Keratinocyte (primary cell): ENCODE data around the gene CD2AP. TPM values are rescaled to one million over a fixed set of nuclear protein-coding genes. Genes with fewer than 3 reads are reported as not detected.

ENCODE experiments used
- DNase-seq: peaks from one replicate; pipeline ENCODE4 v3.0.0-alpha.2; 2011; ENCODE audit warnings: low read depth, missing footprints, low spot score
- FAIRE-seq: peaks from 2 replicates; lab custom pipeline; 2011; peaks lifted over from hg19 to GRCh38; lab: Jason Lieb, UNC
- H2AFZ ChIP-seq: 2 replicates; pipeline ENCODE4 v1.6.0; 2012; ENCODE audit warnings: low read length, control low read depth, inconsistent platforms; ENCODE audit not compliant: control insufficient read depth
- H3K27ac ChIP-seq: 2 replicates; pipeline ENCODE4 v1.5.1; 2011; ENCODE audit warnings: low read length; ENCODE audit not compliant: control insufficient read depth, insufficient read depth
- H3K27me3 ChIP-seq: 3 replicates; pipeline ENCODE4 v1.6.0; 2011; ENCODE audit warnings: low read length; ENCODE audit not compliant: control insufficient read depth, insufficient read depth; ENCODE audit errors: extremely low read depth
- H3K36me3 ChIP-seq, 2 experiments: 2 replicates in 1 of 2; 3 replicates in 1 of 2; pipeline ENCODE4 v1.5.1; 2011; ENCODE audit warnings: low read length in 2 of 2, mild to moderate bottlenecking in 1 of 2; ENCODE audit not compliant: control insufficient read depth in 2 of 2, insufficient read depth in 2 of 2; ENCODE audit errors: extremely low read depth in 1 of 2
- H3K4me1 ChIP-seq: 3 replicates; pipeline ENCODE4 v1.5.1; 2011; ENCODE audit warnings: low read length; ENCODE audit not compliant: control insufficient read depth, insufficient read depth; ENCODE audit errors: extremely low read depth
- H3K4me2 ChIP-seq: 3 replicates; pipeline ENCODE4 v1.6.0; 2011; ENCODE audit warnings: low read depth, low read length; ENCODE audit not compliant: control insufficient read depth, insufficient read depth; ENCODE audit errors: extremely low read depth
- H3K4me3 ChIP-seq, 3 experiments: fragments of 200-600 bp in 1 of 3; sonication (generic) in 1 of 3; 2 replicates in 2 of 3; 3 replicates in 1 of 3; pipeline ENCODE4 v1.5.1; 2011 to 2016; ENCODE audit warnings: low read length in 3 of 3, mild to moderate bottlenecking in 3 of 3, control low read depth in 2 of 3, inconsistent platforms in 1 of 3, low read depth in 1 of 3, mixed read lengths in 1 of 3, mixed run types in 1 of 3, moderate library complexity in 1 of 3; ENCODE audit not compliant: control insufficient read depth in 2 of 3, insufficient read depth in 2 of 3; ENCODE audit errors: extremely low read depth in 1 of 3
- H3K79me2 ChIP-seq: 2 replicates; pipeline ENCODE4 v1.6.0; 2012; ENCODE audit warnings: low read length; ENCODE audit not compliant: control insufficient read depth, insufficient read depth
- H3K9ac ChIP-seq: 3 replicates; pipeline ENCODE4 v1.6.0; 2011; ENCODE audit warnings: low read length; ENCODE audit not compliant: control insufficient read depth, insufficient read depth; ENCODE audit errors: extremely low read depth
- H3K9me1 ChIP-seq: 3 replicates; pipeline ENCODE4 v1.6.0; 2011; ENCODE audit warnings: low read length; ENCODE audit not compliant: control insufficient read depth, insufficient read depth; ENCODE audit errors: extremely low read depth
- H3K9me3 ChIP-seq: 2 replicates; pipeline ENCODE4 v1.5.1; 2012; ENCODE audit warnings: low read depth, low read length; ENCODE audit not compliant: control insufficient read depth
- H4K20me1 ChIP-seq: 3 replicates; pipeline ENCODE4 v1.6.0; 2011; ENCODE audit warnings: low read length; ENCODE audit not compliant: control insufficient read depth, insufficient read depth; ENCODE audit errors: extremely low read depth
- CTCF ChIP-seq, 3 experiments: IDR thresholded peaks in 1 of 3; conservative IDR thresholded peaks in 1 of 3; optimal IDR thresholded peaks in 1 of 3; 2 replicates in 2 of 3; 3 replicates in 1 of 3; pipeline versions ENCODE3 to v1.5.1; 2011; ENCODE audit warnings: low read length in 3 of 3, mild to moderate bottlenecking in 3 of 3, moderate library complexity in 2 of 3, control low read depth in 1 of 3, inconsistent platforms in 1 of 3; ENCODE audit not compliant: insufficient read depth in 2 of 3; ENCODE audit errors: extremely low read depth in 1 of 3
- EZH2 ChIP-seq: IDR thresholded peaks from one replicate; pipeline ENCODE4 v1.6.1; 2012; ENCODE audit warnings: inconsistent platforms, mild to moderate bottlenecking, low read length, moderate library complexity
- dilution Hi-C: fragments of 300-500 bp; cut with MboI; formaldehyde crosslinking; loops from one replicate; pipeline ENCODE4 v1.7.0; 2020; ENCODE audit warnings: low sequenced_read_pairs; ENCODE audit not compliant: extremely low pct_ligation_motif_present
- polyA plus RNA-seq, 5 experiments: library from polyadenylated mRNA; depleted of rRNA in 3 of 5; stranded (reverse) in 3 of 5; stranded (forward) in 1 of 5; unstranded in 1 of 5; fragments of >200 nt; gene quantifications; 1 replicate in 1 of 5; 2 replicates in 3 of 5; 3 replicates in 1 of 5; pipeline versions ENCODE4 v1.2.1 to v1.2.3, GENCODE V29; 2011 to 2012; ENCODE audit warnings: missing spikeins in 2 of 5, low read depth in 1 of 5, low replicate concordance in 1 of 5

The CD2AP gene
- polyA plus RNA-seq, 1 donor (not counting 4 experiments of a cell fraction or from before 2014, with no cell fraction given), result 23.9 TPM

- FAIRE-seq (no peak), DNase-seq (no peak)
- Histone ChIP-seq H3K27me3 (no peaks in the 10 kb centered on the region), H3K4me1 (no peaks in the 10 kb centered on the region), H2AFZ (no peak overlapping the region), H4K20me1 (no peaks in the 10 kb centered on the region), H3K9me3 (no peaks in the 10 kb centered on the region), H3K36me3 (no peaks in the 10 kb centered on the region), H3K79me2 (no peaks in the 10 kb centered on the region), H3K4me2 (no peak overlapping the region), H3K27ac (no peak overlapping the region), H3K4me3 (no peak overlapping the region), H3K9me1 (no peaks in the 10 kb centered on the region), H3K9ac (no peak overlapping the region)
- TF ChIP-seq EZH2 (no peak), CTCF (optimal IDR thresholded peaks at IDR 0.05 in 1 of 3, IDR thresholded peaks at IDR 0.05 in 1 of 3, conservative IDR thresholded peaks at IDR 0.05 in 1 of 3; ENCODE audit: extremely low read depth in 1 of 3, insufficient read depth in 2 of 3, low read length in 3 of 3) (no peak)
- dilution Hi-C loops, result no loop called here
These were observed 22.7 kb upstream of the CD2AP start for GRCh38 chr6:47454713-47455396.

DNA sequence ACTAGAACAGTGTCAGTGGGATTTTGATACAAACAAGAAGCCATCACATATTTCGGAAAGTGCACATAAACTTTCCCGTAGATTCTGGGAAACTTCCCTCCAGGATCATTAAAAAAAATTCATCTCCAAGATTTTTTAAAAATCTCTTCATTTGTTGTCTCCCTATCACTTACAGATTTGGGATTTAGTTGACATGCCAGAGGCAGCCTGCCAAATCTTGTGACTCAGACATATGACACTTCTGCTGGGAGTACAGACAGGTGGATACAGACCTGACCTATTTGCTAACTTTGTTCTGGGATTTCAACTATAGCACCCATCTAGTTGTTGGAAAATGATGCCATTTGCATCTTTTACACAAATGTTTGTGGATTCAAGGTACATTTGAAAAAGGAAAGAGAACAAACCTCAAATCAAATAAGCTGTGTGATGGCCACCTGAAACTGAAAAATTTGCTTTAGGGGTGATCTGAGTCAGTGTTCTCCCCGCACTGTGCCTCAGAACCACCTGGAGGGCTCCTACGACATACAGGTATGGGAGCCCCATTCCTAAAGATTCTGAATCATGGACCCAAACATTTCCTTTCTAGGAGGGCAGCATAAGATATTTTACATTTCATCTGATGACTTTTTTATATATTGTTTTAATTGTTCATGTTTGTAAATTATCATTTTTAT, 21.9 kb upstream of the CD2AP start:
- no peak overlapping the region for H3K4me2 ChIP-seq
- H3K27me3 ChIP-seq, result no peaks in the 10 kb centered on the region
- no peak for TF ChIP-seq EZH2
- no peak for TF ChIP-seq CTCF (optimal IDR thresholded peaks at IDR 0.05 in 1 of 3, IDR thresholded peaks at IDR 0.05 in 1 of 3, conservative IDR thresholded peaks at IDR 0.05 in 1 of 3; ENCODE audit: extremely low read depth in 1 of 3, insufficient read depth in 2 of 3, low read length in 3 of 3)
- H2AFZ ChIP-seq, result no peak overlapping the region
- no peaks in the 10 kb centered on the region for H4K20me1 ChIP-seq
- no peak overlapping the region for H3K27ac ChIP-seq
- H3K4me3 ChIP-seq, result no peak overlapping the region
- dilution Hi-C loops, result no loop called here
- no peak for DNase-seq
- H3K9ac ChIP-seq, result no peak overlapping the region
- no peaks in the 10 kb centered on the region for H3K4me1 ChIP-seq
- no peaks in the 10 kb centered on the region for H3K36me3 ChIP-seq
- H3K9me3 ChIP-seq, result no peaks in the 10 kb centered on the region
- no peaks in the 10 kb centered on the region for H3K9me1 ChIP-seq
- FAIRE-seq, result peak; percentile 46
- H3K79me2 ChIP-seq, result no peaks in the 10 kb centered on the region
